Measurements from ENCODE around the gene ALOX5.

The ALOX5 gene

GRCh38 chr10:45461034-45461433, 87.0 kb downstream of the ALOX5 start:
- Histone ChIP-seq H3F3A (ENCODE audit: low read depth) (no peaks in the 10 kb centered on the region), H3K4me3 (ENCODE audit: low read length, poor library complexity, severe bottlenecking) (no peak overlapping the region), H3K9me2 (replicated peaks; ENCODE audit: low read depth, low read length) (no peaks in the 10 kb centered on the region), H3K27me3 (ENCODE audit: insufficient read depth, low read length, poor library complexity, severe bottlenecking) (no peaks in the 10 kb centered on the region), H3K9ac (ENCODE audit: low read depth, low read length, poor library complexity, severe bottlenecking) (no peak overlapping the region), H3K4me2 (ENCODE audit: low read depth, low read length, poor library complexity, severe bottlenecking) (no peak overlapping the region), H3K36me3 (ENCODE audit: insufficient read depth, low read length) (peaks cover 14% of the 10 kb centered on the region; the same call in 1 of the 2 replicates), H2AFZ (ENCODE audit: low read length) (no peak overlapping the region), H3K9me3 (ENCODE audit: insufficient read depth, low read depth, low read length) (no peaks in the 10 kb centered on the region), H4K20me1 (ENCODE audit: insufficient read depth, low read length, poor library complexity, severe bottlenecking) (no peaks in the 10 kb centered on the region), H3K79me2 (ENCODE audit: insufficient read depth, low read length) (no peaks in the 10 kb centered on the region), H3K4me1 (ENCODE audit: insufficient read depth, low read length, poor library complexity, severe bottlenecking) (no peaks in the 10 kb centered on the region)
- TF ChIP-seq, protein P1, sequence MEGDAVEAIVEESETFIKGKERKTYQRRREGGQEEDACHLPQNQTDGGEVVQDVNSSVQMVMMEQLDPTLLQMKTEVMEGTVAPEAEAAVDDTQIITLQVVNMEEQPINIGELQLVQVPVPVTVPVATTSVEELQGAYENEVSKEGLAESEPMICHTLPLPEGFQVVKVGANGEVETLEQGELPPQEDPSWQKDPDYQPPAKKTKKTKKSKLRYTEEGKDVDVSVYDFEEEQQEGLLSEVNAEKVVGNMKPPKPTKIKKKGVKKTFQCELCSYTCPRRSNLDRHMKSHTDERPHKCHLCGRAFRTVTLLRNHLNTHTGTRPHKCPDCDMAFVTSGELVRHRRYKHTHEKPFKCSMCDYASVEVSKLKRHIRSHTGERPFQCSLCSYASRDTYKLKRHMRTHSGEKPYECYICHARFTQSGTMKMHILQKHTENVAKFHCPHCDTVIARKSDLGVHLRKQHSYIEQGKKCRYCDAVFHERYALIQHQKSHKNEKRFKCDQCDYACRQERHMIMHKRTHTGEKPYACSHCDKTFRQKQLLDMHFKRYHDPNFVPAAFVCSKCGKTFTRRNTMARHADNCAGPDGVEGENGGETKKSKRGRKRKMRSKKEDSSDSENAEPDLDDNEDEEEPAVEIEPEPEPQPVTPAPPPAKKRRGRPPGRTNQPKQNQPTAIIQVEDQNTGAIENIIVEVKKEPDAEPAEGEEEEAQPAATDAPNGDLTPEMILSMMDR (conservative IDR thresholded peaks at IDR 0.05; ENCODE audit: low read length): no peak
- TF ChIP-seq EZH2phosphoT487 (IDR thresholded peaks at IDR 0.05; ENCODE audit: borderline replicate concordance): no peak

DNA sequence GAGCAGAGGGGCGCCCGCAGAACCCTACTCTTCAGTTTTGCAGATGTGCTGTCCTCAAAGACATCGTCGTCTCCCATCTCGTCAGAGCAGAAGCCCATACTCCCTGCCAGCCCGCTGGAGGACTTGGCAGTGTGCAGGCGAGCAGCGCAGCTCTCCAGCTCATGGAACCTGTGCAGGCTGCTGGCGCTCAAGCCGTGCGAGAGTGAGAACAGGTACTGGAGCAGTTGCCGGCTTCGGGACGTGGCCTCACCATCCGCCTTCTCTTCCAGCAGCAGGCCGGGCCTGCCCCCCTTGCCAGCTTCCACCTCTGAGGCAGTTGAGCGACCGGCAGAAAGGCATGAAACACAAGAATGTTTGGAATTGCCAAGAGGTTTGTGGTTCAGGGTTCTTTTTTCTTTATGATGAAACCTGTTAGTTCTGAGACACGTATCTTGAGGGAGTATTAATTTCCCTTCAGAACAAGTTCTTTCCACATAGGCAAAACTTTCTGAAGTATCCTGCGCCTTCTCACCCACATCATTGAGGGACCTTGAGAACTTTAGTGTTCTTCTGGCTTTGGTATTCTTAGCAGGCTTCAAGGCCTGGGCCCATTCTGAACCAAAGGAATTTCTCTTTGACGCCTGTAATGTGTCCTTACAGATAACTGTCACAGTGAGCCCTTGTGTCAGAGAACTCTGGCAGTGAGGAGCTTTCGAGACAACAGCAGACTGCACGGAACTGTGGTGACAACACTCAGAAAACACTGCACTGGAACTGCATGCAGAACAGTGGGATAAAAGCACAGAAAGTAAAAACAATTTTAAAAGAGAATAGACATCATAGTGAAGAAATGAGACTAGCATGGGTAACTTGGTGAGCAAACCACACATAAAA, 89.5 kb downstream of the ALOX5 start:
- Histone ChIP-seq H3K9me3 (ENCODE audit: insufficient read depth, low read depth, low read length) (no peaks in the 10 kb centered on the region), H3K27me3 (ENCODE audit: insufficient read depth, low read length, poor library complexity, severe bottlenecking) (no peaks in the 10 kb centered on the region), H3K4me3 (ENCODE audit: low read length, poor library complexity, severe bottlenecking) (no peak overlapping the region), H3K79me2 (ENCODE audit: insufficient read depth, low read length) (no peaks in the 10 kb centered on the region), H3K9me2 (replicated peaks; ENCODE audit: low read depth, low read length) (no peaks in the 10 kb centered on the region), H3F3A (ENCODE audit: low read depth) (no peaks in the 10 kb centered on the region), H4K20me1 (ENCODE audit: insufficient read depth, low read length, poor library complexity, severe bottlenecking) (no peaks in the 10 kb centered on the region), H3K9ac (ENCODE audit: low read depth, low read length, poor library complexity, severe bottlenecking) (no peak overlapping the region), H3K4me2 (ENCODE audit: low read depth, low read length, poor library complexity, severe bottlenecking) (no peak overlapping the region), H2AFZ (ENCODE audit: low read length) (no peak overlapping the region), H3K4me1 (ENCODE audit: insufficient read depth, low read length, poor library complexity, severe bottlenecking) (no peaks in the 10 kb centered on the region), H3K36me3 (ENCODE audit: insufficient read depth, low read length) (peaks cover 5% of the 10 kb centered on the region; the same call in 1 of the 2 replicates)
- TF ChIP-seq, protein P1 (conservative IDR thresholded peaks at IDR 0.05; ENCODE audit: low read length): no peak

DNA sequence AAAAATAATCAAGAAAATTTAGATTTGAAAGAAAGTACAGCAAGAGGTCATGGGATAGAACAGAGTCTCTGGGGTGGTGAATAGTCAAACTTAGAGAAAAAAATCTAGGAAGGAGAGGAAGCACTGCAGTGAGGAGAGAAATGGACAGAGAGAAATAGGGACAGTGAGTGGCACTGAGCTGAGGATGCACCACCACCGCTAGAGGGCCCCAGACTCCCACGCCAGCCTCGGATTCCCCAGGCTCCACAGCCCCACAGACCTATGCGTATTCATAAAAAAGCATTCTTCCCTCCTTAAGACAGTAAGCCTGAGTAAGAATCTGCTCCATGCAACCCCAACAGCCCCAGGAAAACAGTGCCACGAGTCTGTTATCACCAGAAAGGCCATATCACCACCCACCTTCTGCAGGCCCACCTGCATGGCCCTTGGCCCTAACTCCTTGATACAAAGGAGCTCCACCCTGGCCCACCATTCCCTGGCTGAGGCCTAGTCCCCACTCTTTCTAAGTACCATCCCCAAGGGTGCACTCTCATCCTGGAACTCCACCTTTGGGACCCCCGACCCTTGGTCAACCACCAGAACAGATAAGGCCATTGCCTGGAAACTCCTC, 91.0 kb downstream of the ALOX5 start:
- Histone ChIP-seq H3K4me3 (ENCODE audit: low read length, poor library complexity, severe bottlenecking) (no peak overlapping the region), H3K27me3 (ENCODE audit: insufficient read depth, low read length, poor library complexity, severe bottlenecking) (no peaks in the 10 kb centered on the region), H4K20me1 (ENCODE audit: insufficient read depth, low read length, poor library complexity, severe bottlenecking) (no peaks in the 10 kb centered on the region), H3K79me2 (ENCODE audit: insufficient read depth, low read length) (no peaks in the 10 kb centered on the region), H2AFZ (ENCODE audit: low read length) (no peak overlapping the region), H3K9ac (ENCODE audit: low read depth, low read length, poor library complexity, severe bottlenecking) (no peak overlapping the region), H3K9me3 (ENCODE audit: insufficient read depth, low read depth, low read length) (no peaks in the 10 kb centered on the region), H3F3A (ENCODE audit: low read depth) (peaks cover 3% of the 10 kb centered on the region; the same call in 1 of the 2 replicates), H3K36me3 (ENCODE audit: insufficient read depth, low read length) (no peaks in the 10 kb centered on the region; the same call in 1 of the 2 replicates), H3K4me2 (ENCODE audit: low read depth, low read length, poor library complexity, severe bottlenecking) (no peak overlapping the region), H3K9me2 (replicated peaks; ENCODE audit: low read depth, low read length) (no peaks in the 10 kb centered on the region), H3K4me1 (ENCODE audit: insufficient read depth, low read length, poor library complexity, severe bottlenecking) (peaks cover 12% of the 10 kb centered on the region)
- TF ChIP-seq EZH2phosphoT487 (IDR thresholded peaks at IDR 0.05; ENCODE audit: borderline replicate concordance): no peak
- TF ChIP-seq, protein P1 (conservative IDR thresholded peaks at IDR 0.05; ENCODE audit: low read length): peak; percentile 95
